Panc1 (cell line): ENCODE results near the gene DBR1. TPM values are rescaled to one million over a fixed set of nuclear protein-coding genes. Genes with fewer than 3 reads are reported as not detected.

Source experiments
- ATAC-seq: fragments of 200-7000 bp; cut with Tn5 transposase; 2 replicates; pipeline ENCODE4 v1.9.1; 2020; ENCODE audit warnings: mild to moderate bottlenecking, moderate library complexity
- BruUV-seq: library from RNA; stranded (reverse); fragments of 400-500 nt; replicated peaks from 2 replicates; lab custom pipeline; 2021; lab: Mats Ljungman, UMichigan
- CTCF ChIA-PET: fragments of 300-600 bp; sonication (Branson Sonifier 250); formaldehyde crosslinking; loops from one replicate; lab custom pipeline; 2022; ENCODE audit warnings: antibody characterized with exemption; lab: Charles Lee
- POLR2A ChIA-PET: fragments of 300-600 bp; sonication (Branson Sonifier 250); formaldehyde crosslinking; loops from one replicate; lab custom pipeline; 2022; ENCODE audit warnings: antibody characterized with exemption; lab: Charles Lee
- DNase-seq: peaks from one replicate; pipeline ENCODE4 v3.0.0-alpha.2; 2010; ENCODE audit warnings: low read depth, low spot score
- H3K27ac ChIP-seq: 2 replicates; pipeline ENCODE4 v1.5.1; 2011; ENCODE audit warnings: mild to moderate bottlenecking, low read length, inconsistent platforms
- H3K27me3 ChIP-seq: fragments of 200-500 bp; sonication (Bioruptor generic); 2 replicates; pipeline ENCODE4 v1.6.0; 2014; ENCODE audit warnings: low read length, inconsistent platforms; ENCODE audit not compliant: control insufficient read depth, insufficient read depth
- H3K36me3 ChIP-seq: fragments of 200-500 bp; sonication (Bioruptor generic); 2 replicates; pipeline ENCODE4 v1.5.1; 2014; ENCODE audit warnings: inconsistent platforms, mild to moderate bottlenecking, low read length, moderate library complexity; ENCODE audit not compliant: control insufficient read depth, insufficient read depth
- H3K4me1 ChIP-seq: 2 replicates; pipeline ENCODE4 v1.5.1; 2011; ENCODE audit warnings: inconsistent platforms, mild to moderate bottlenecking, low read length, moderate library complexity; ENCODE audit not compliant: control insufficient read depth, insufficient read depth
- H3K4me3 ChIP-seq, 2 experiments: 2 replicates each; pipeline ENCODE4 v1.5.1; 2011 to 2012; ENCODE audit warnings: low read depth in 2 of 2, low read length in 2 of 2, mild to moderate bottlenecking in 2 of 2, inconsistent platforms in 1 of 2, moderate library complexity in 1 of 2
- H3K9me3 ChIP-seq: fragments of 200-500 bp; sonication (Bioruptor generic); 2 replicates; pipeline ENCODE4 v1.5.1; 2014; ENCODE audit warnings: low read depth, mild to moderate bottlenecking, inconsistent platforms, low read length, moderate library complexity; ENCODE audit not compliant: control insufficient read depth, insufficient read depth
- POLR2AphosphoS5 ChIP-seq: IDR thresholded peaks from 2 replicates; pipeline ENCODE4 v1.6.1; 2012; ENCODE audit warnings: mild to moderate bottlenecking, low read depth, low read length, moderate library complexity
- SIN3A ChIP-seq: IDR thresholded peaks from 2 replicates; pipeline ENCODE4 v1.6.1; 2012; ENCODE audit warnings: low read depth, mild to moderate bottlenecking, low read length, moderate library complexity, borderline replicate concordance; ENCODE audit not compliant: insufficient read depth
- TCF7L2 ChIP-seq: IDR thresholded peaks from 2 replicates; pipeline ENCODE4 v1.6.1; 2011; ENCODE audit warnings: mild to moderate bottlenecking, low read depth, low read length, inconsistent platforms
- in situ Hi-C: cut with HindIII; loops from 2 replicates; pipeline ENCODE4 v1.10.0; 2016; ENCODE audit warnings: low sequenced_read_pairs, low pct_unique_long_range_greater_than_20kb
- intact Hi-C: fragments of 100-400 bp; cut with micrococcal nuclease; formaldehyde crosslinking; loops from one replicate; pipeline ENCODE4 v1.10.0; 2022; ENCODE audit not compliant: unreplicated experiment
- total RNA-seq: library from RNA; stranded (reverse); gene quantifications from one replicate; pipeline ENCODE4 v1.2.1, GENCODE V29; 2021; ENCODE audit not compliant: unreplicated experiment
- TF ChIP-seq, protein P1 (sequence below): fragments of 450-650 bp; IDR thresholded peaks from 2 replicates; pipeline ENCODE4 v1.5.1; 2017; ENCODE audit warnings: mild to moderate bottlenecking
- TF ChIP-seq, protein P2 (sequence below), 2 experiments: IDR thresholded peaks; 2 replicates each; pipeline ENCODE4 v1.6.1; 2011 to 2012; ENCODE audit warnings: low read depth in 2 of 2, control low read depth in 1 of 2, low read length in 1 of 2, mild to moderate bottlenecking in 1 of 2, moderate library complexity in 1 of 2; ENCODE audit not compliant: insufficient read depth in 1 of 2

DBR1 gene
- total RNA-seq, 1 experiment from 2014 or later = 21.8 TPM

DNA sequence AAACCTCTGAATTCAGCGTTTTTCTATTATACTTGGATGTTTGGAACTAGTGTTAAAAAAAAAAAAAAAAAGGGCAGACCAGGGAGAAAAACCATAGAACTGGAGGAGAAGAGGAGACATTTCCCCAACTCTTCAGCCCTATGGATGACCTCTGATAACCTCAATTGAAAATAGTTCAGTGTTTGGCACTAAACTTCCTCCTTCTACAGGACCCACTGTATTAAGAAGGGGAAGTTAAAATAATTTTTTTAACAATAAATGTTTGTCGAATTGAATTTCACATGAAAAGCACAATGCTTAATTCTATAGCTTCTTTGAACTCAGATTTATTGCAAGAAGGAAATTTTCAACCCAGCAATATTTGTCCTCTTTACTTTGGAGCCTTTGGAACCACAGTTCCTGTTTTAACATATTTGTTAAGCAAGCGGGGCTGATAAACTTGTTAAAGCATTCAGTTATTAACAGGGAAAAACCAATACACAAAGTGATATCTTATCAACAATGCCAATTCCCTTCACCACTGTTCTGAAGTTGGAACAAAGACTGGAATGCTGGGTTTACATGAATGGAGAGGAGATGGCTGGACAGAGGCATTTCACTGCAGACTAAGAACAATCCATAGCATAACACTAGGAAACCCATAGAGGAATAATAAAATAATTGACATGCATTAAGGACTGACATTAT is 39.4 kb downstream of the DBR1 start:
- POLR2A ChIA-PET = no interaction called here
- no peak overlapping the region for H3K27ac ChIP-seq
- intact Hi-C loops (no loop called here), in situ Hi-C loops (no loop called here)
- CTCF ChIA-PET = no interaction called here
- no TSS peak for BruUV-seq
- DNase-seq (no peak), ATAC-seq (no peak)
- no peak overlapping the region for H3K4me3 ChIP-seq
- peaks cover 20% of the 10 kb centered on the region for H3K27me3 ChIP-seq
- H3K4me1 ChIP-seq = no peaks in the 10 kb centered on the region
- no peaks in the 10 kb centered on the region for H3K9me3 ChIP-seq
- H3K36me3 ChIP-seq = no peaks in the 10 kb centered on the region
- TF ChIP-seq POLR2AphosphoS5 (no peak), SIN3A (no peak), TCF7L2 (no peak)
- TF ChIP-seq, protein P1, sequence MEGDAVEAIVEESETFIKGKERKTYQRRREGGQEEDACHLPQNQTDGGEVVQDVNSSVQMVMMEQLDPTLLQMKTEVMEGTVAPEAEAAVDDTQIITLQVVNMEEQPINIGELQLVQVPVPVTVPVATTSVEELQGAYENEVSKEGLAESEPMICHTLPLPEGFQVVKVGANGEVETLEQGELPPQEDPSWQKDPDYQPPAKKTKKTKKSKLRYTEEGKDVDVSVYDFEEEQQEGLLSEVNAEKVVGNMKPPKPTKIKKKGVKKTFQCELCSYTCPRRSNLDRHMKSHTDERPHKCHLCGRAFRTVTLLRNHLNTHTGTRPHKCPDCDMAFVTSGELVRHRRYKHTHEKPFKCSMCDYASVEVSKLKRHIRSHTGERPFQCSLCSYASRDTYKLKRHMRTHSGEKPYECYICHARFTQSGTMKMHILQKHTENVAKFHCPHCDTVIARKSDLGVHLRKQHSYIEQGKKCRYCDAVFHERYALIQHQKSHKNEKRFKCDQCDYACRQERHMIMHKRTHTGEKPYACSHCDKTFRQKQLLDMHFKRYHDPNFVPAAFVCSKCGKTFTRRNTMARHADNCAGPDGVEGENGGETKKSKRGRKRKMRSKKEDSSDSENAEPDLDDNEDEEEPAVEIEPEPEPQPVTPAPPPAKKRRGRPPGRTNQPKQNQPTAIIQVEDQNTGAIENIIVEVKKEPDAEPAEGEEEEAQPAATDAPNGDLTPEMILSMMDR = no peak
- TF ChIP-seq, protein P2, sequence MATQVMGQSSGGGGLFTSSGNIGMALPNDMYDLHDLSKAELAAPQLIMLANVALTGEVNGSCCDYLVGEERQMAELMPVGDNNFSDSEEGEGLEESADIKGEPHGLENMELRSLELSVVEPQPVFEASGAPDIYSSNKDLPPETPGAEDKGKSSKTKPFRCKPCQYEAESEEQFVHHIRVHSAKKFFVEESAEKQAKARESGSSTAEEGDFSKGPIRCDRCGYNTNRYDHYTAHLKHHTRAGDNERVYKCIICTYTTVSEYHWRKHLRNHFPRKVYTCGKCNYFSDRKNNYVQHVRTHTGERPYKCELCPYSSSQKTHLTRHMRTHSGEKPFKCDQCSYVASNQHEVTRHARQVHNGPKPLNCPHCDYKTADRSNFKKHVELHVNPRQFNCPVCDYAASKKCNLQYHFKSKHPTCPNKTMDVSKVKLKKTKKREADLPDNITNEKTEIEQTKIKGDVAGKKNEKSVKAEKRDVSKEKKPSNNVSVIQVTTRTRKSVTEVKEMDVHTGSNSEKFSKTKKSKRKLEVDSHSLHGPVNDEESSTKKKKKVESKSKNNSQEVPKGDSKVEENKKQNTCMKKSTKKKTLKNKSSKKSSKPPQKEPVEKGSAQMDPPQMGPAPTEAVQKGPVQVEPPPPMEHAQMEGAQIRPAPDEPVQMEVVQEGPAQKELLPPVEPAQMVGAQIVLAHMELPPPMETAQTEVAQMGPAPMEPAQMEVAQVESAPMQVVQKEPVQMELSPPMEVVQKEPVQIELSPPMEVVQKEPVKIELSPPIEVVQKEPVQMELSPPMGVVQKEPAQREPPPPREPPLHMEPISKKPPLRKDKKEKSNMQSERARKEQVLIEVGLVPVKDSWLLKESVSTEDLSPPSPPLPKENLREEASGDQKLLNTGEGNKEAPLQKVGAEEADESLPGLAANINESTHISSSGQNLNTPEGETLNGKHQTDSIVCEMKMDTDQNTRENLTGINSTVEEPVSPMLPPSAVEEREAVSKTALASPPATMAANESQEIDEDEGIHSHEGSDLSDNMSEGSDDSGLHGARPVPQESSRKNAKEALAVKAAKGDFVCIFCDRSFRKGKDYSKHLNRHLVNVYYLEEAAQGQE (IDR thresholded peaks at IDR 0.05; ENCODE audit: insufficient read depth in 1 of 2, low read depth in 2 of 2, low read length in 1 of 2) = no peak

DNA sequence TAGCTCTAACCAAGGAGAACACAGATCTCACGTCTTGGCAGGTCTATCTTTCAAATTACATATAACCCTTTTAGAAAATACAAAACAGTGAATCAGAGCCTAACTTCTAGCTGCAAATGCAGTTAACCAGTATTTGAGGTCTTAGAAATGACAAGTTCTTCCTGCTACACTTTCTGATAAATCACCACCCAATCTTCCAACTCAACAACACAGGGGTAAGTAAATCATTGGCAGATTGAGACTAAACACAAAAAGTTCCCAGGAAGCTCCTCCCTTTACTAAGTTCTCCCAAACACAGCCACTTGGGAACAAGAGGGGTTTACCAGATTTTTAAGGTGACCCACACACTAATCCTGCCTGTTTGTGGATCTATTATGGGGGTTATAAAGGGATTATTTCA is 42.5 kb downstream of the DBR1 start, which contains the start of gene A4GNT:
A4GNT (minus strand) TSS at position 152 of the 400 bp plus-strand sequence. CDS start 1,134 bp downstream, outside the sequence.
- ChIA-PET CTCF (no interaction called here), POLR2A (no interaction called here)

More for the DNA sequence above, 42.5 kb downstream of the DBR1 start, which contains the start of gene A4GNT:
- no peak for ATAC-seq
- Histone ChIP-seq H3K27ac (no peak within 1 kb of the TSS), H3K9me3 (no peaks in the 10 kb centered on the region), H3K36me3 (no peaks in the 10 kb centered on the region), H3K27me3 (peaks cover 20% of the 10 kb centered on the region), H3K4me3 (no peak within 1 kb of the TSS), H3K4me1 (no peaks in the 10 kb centered on the region)
- in situ Hi-C loops = no loop called here
- TF ChIP-seq, protein P2 (IDR thresholded peaks at IDR 0.05; ENCODE audit: insufficient read depth in 1 of 2, low read depth in 2 of 2, low read length in 1 of 2) = no peak
- TF ChIP-seq, protein P1 = no peak
- TF ChIP-seq POLR2AphosphoS5 (no peak), SIN3A (no peak), TCF7L2 (no peak)
- intact Hi-C loops = no loop called here
- DNase-seq = no peak
- no TSS peak for BruUV-seq
